Choroid plexus epithelial cell (primary cell): ENCODE data around the gene MDM1.

Experiments
- DNase-seq: peaks from one replicate; pipeline ENCODE4 v3.0.0-alpha.2; 2010; ENCODE audit warnings: low read depth
- H3K4me3 ChIP-seq: 2 replicates; pipeline ENCODE4 v1.5.1; 2011; ENCODE audit warnings: low read depth, mild to moderate bottlenecking, control low read depth, low read length, moderate library complexity
- TF ChIP-seq, protein P1 (sequence below): conservative IDR thresholded peaks from 2 replicates; pipeline ENCODE4 v1.5.1; 2011; ENCODE audit warnings: low read depth, mild to moderate bottlenecking, control low read depth, inconsistent platforms, low read length, moderate library complexity

The MDM1 gene

DNA sequence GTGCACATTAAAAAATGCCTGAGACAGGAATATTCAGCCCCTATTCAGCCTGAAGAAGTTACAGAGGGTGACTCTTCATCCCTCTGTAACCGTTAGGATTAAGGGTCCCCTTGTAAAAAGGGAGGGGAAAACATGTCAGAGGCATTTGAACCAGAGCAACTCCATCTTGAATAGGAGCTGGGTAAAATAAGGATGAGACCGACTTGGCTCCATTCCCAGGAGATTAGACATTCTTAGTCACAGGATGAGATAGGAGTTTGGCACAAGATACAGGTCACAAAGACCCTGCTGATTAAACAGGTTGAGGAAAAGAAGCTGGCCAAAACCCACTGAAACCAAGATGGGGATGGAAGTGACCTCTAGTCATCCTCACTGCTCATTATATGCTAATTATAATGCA lies 19.9 kb upstream of the MDM1 start:
- TF ChIP-seq, protein P1, sequence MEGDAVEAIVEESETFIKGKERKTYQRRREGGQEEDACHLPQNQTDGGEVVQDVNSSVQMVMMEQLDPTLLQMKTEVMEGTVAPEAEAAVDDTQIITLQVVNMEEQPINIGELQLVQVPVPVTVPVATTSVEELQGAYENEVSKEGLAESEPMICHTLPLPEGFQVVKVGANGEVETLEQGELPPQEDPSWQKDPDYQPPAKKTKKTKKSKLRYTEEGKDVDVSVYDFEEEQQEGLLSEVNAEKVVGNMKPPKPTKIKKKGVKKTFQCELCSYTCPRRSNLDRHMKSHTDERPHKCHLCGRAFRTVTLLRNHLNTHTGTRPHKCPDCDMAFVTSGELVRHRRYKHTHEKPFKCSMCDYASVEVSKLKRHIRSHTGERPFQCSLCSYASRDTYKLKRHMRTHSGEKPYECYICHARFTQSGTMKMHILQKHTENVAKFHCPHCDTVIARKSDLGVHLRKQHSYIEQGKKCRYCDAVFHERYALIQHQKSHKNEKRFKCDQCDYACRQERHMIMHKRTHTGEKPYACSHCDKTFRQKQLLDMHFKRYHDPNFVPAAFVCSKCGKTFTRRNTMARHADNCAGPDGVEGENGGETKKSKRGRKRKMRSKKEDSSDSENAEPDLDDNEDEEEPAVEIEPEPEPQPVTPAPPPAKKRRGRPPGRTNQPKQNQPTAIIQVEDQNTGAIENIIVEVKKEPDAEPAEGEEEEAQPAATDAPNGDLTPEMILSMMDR, result no peak
- no peak overlapping the region for H3K4me3 ChIP-seq
- DNase-seq, result no peak

DNA sequence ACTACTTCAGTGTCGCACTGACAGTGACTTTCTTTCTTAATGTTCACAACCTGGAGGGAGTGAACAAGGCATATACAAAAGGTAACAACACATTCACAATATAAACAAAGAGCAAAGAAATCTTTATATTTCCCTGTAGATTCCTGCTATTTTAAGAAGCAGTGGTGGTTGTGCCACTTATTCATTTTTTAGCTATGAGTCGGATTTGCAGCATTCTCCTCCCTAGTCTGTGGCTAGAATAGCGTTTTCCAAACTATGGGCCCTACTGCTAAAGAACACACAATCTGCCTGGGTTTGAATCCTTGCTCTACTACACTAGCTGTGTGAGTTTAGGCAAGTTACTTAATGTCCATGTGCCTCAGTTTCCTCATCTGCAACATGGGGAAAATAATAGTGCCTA lies 18.6 kb upstream of the MDM1 start:
- TF ChIP-seq, protein P1, result no peak
- no peak overlapping the region for H3K4me3 ChIP-seq
- DNase-seq, result peak; percentile 51

DNA sequence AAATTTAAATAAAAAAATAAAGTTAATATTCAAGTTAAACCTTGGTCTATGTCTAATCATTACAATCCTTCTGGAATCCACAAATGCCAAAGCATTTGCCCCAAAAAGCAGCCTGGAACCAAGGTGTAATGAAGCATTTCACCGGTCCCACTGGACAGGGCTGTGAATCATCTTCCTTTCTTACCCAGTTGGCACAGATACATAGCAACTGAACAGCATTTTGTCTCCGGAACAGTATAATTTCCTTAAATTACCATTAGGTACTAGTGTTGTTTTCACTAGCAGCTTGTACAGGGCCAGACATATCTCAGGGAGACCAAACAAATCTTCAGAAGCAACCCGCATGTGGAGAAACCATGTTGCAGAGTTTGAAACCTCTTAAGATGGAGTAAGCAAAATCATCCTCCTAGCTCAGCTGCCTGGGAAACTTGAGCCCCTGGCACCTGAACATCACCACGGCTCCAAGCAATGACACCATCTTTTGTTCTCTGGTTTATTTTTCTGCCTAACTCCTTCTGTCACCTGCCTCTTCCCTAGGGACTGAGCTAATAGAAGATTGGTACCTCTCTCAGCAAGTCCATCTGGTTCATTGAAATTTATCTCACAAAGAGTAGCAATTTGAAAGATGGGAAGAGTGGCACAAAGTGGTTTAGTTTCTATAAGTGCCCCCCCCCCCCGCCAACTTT lies 17.9 kb upstream of the MDM1 start:
- no peak overlapping the region for H3K4me3 ChIP-seq
- DNase-seq, result no peak
- TF ChIP-seq, protein P1, result no peak

DNA sequence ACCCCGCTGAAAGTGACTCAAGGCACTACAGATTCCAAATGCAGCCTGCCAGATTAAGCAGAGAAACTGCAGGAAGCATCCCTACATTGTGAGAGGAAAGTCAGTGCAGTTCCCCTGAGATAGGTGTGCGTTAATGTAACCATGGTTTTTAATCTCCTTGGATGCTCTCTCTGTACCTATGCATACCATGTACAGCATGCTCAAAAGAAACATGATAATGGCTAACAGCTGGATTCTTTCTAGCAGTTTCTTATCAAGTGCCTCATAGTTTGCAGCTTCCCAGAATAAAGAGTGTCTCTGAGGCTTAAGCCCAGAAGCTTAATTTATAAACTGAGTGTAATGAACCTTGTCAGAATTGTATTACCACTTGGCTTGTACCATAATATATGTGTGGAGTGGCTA lies 17.1 kb upstream of the MDM1 start:
- no peak for DNase-seq
- no peak overlapping the region for H3K4me3 ChIP-seq
- TF ChIP-seq, protein P1, result no peak

DNA sequence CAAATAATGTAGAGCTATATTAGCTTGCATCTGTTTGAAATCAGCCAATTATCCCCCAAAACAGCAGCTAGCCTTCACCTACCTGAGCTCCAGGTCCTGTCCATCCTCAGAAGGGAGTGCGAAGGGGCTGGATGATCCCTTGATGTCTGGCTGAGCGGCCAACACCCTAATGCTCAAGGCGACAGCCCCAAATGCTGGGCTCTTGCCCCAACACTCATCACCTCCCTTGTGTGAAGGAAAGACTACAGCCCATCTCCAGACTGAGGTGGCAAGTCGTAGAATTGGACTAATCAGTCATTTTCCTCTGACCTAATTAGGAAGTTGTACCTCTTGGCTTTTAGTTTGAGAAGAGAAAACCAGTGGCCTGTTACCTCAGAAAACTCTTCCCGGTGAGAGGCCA lies 16.3 kb upstream of the MDM1 start:
- no peak overlapping the region for H3K4me3 ChIP-seq
- DNase-seq, result no peak
- TF ChIP-seq, protein P1, result no peak

DNA sequence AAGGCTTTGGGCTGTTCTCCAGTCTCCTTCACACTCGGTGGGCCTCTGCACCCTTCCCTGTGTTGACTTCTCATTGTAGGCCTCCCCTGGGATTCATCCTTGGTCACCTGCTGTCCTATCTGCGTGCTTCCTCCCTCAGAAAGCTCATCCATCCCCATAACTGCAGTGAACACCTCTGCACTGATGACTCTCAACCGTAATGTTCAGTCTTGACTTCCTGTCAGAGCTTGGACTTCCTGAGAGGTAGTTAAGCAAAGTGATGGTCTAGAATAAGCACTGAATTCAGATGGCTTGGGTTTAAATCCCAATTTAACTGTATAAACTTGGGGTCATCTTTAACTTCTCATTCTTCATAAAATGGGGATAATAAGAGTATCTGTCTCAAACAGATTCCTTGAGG lies 13.6 kb upstream of the MDM1 start:
- no peak overlapping the region for H3K4me3 ChIP-seq
- TF ChIP-seq, protein P1, result no peak
- no peak for DNase-seq

DNA sequence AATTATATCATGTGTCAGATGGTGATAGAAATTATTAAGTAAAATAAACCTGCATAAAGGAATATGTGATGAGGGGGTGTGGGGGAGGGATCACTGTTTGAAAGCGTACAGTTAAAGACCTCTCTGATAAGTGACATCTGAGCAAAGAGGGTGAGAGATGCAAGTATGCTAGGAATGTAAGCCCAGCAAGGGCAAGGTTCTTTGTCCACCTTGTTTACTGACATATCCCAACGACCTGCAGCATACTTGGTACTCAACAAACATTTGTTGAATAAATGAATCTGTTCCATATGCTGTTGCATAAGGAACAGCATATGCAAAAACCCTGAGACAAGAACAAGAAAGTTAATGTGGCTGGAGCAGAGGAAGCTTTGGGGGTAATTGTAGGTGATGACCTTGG lies 12.0 kb upstream of the MDM1 start:
- TF ChIP-seq, protein P1, result no peak
- no peak for DNase-seq

More for the DNA sequence above, 12.0 kb upstream of the MDM1 start:
- no peak overlapping the region for H3K4me3 ChIP-seq
